ENCODE data around the gene MATCAP1.

MATCAP1 gene

GRCh38 chr16:67147437-67148140, 36.2 kb downstream of the MATCAP1 start:
- H3K18ac ChIP-seq (ENCODE audit: low read length) = no peak overlapping the region
- no peak overlapping the region for H3K4me3 ChIP-seq (ENCODE audit: low read length in 2 of 2)
- peaks cover 11 to 34% (median 13%) of the 10 kb centered on the region in 3 experiments for H3K27me3 ChIP-seq (ENCODE audit: control insufficient read depth in 3 of 3, insufficient read depth in 3 of 3, low read depth in 1 of 3, low read length in 3 of 3)
- no peak overlapping the region for H2BK12ac ChIP-seq (ENCODE audit: low read length)
- no peak overlapping the region for H2AFZ ChIP-seq (ENCODE audit: low read length)
- WGBS, 2 donors (ENCODE audit: extremely low coverage in 2 of 2, insufficient read length in 2 of 2, insufficient replicate concordance in 1 of 2) = no CpG with 5 or more reads among the region's 4 CpGs
- H2BK15ac ChIP-seq (ENCODE audit: low read length) = no peak overlapping the region
- peaks cover 0 to 7% of the 10 kb centered on the region in 2 donors for H3K9me3 ChIP-seq (replicated peaks in 1 of 2; ENCODE audit: control insufficient read depth in 2 of 2, insufficient read depth in 1 of 2, low read depth in 1 of 2, low read length in 2 of 2)
- no peak overlapping the region for H3K9ac ChIP-seq (ENCODE audit: low read depth, low read length, poor library complexity)
- H2AK5ac ChIP-seq (ENCODE audit: low read depth, low read length) = no peak overlapping the region
- no peaks in the 10 kb centered on the region for H3K79me1 ChIP-seq (ENCODE audit: low read depth, low read length)
- H4K91ac ChIP-seq (ENCODE audit: low read depth, low read length, poor library complexity) = no peak overlapping the region
- H3K14ac ChIP-seq (ENCODE audit: low read length) = no peak overlapping the region
- H2BK5ac ChIP-seq (ENCODE audit: low read length) = no peak overlapping the region
- peaks cover 37 to 60% of the 10 kb centered on the region in 2 donors for H3K36me3 ChIP-seq (replicated peaks in 1 of 2; ENCODE audit: control insufficient read depth in 2 of 2, insufficient read depth in 2 of 2, low read length in 2 of 2)
- H3K4me2 ChIP-seq (ENCODE audit: insufficient read depth, low read length, poor library complexity, severe bottlenecking) = no peak overlapping the region
- no peak overlapping the region for H3K27ac ChIP-seq (replicated peaks; ENCODE audit: low read length)
- no peak overlapping the region for H2BK120ac ChIP-seq (ENCODE audit: low read depth, low read length)
- no peak overlapping the region for H3K23ac ChIP-seq (ENCODE audit: low read depth, low read length, poor library complexity)
- no peak for DNase-seq (ENCODE audit: low spot score)
- no peak overlapping the region for H4K8ac ChIP-seq (ENCODE audit: low read depth, low read length)
- H3K4me1 ChIP-seq (ENCODE audit: control insufficient read depth in 2 of 2, insufficient read depth in 1 of 2, low read depth in 1 of 2, low read length in 2 of 2) = peaks cover 2% of the 10 kb centered on the region in 2 donors
- H3K4ac ChIP-seq (ENCODE audit: low read length) = no peak overlapping the region

GRCh38 chr16:67146523-67147357, 37.0 kb downstream of the MATCAP1 start:
- Histone ChIP-seq H4K91ac (ENCODE audit: low read depth, low read length, poor library complexity) (no peak overlapping the region), H2AK5ac (ENCODE audit: low read depth, low read length) (no peak overlapping the region), H3K4me2 (ENCODE audit: insufficient read depth, low read length, poor library complexity, severe bottlenecking) (no peak overlapping the region), H3K14ac (ENCODE audit: low read length) (no peak overlapping the region), H3K79me1 (ENCODE audit: low read depth, low read length) (no peaks in the 10 kb centered on the region), H3K23ac (ENCODE audit: low read depth, low read length, poor library complexity) (no peak overlapping the region), H3K27ac (replicated peaks; ENCODE audit: low read length) (no peak overlapping the region), H3K9ac (ENCODE audit: low read depth, low read length, poor library complexity) (peak overlapping the region; percentile 12), H2BK12ac (ENCODE audit: low read length) (no peak overlapping the region), H3K4me1 (ENCODE audit: control insufficient read depth in 2 of 2, insufficient read depth in 1 of 2, low read depth in 1 of 2, low read length in 2 of 2) (peaks cover 2% of the 10 kb centered on the region in 2 donors), H3K4ac (ENCODE audit: low read length) (no peak overlapping the region), H2BK5ac (ENCODE audit: low read length) (no peak overlapping the region), H3K9me3 (replicated peaks in 1 of 2; ENCODE audit: control insufficient read depth in 2 of 2, insufficient read depth in 1 of 2, low read depth in 1 of 2, low read length in 2 of 2) (peaks cover 0 to 7% of the 10 kb centered on the region in 2 donors), H2BK120ac (ENCODE audit: low read depth, low read length) (no peak overlapping the region), H4K8ac (ENCODE audit: low read depth, low read length) (no peak overlapping the region), H2BK15ac (ENCODE audit: low read length) (no peak overlapping the region), H3K18ac (ENCODE audit: low read length) (no peak overlapping the region), H3K4me3 (ENCODE audit: low read length in 2 of 2) (no peak overlapping the region), H3K27me3 (ENCODE audit: control insufficient read depth in 3 of 3, insufficient read depth in 3 of 3, low read depth in 1 of 3, low read length in 3 of 3) (peaks cover 7 to 28% (median 10%) of the 10 kb centered on the region in 3 experiments), H2AFZ (ENCODE audit: low read length) (no peak overlapping the region), H3K36me3 (replicated peaks in 1 of 2; ENCODE audit: control insufficient read depth in 2 of 2, insufficient read depth in 2 of 2, low read length in 2 of 2) (peaks cover 41 to 69% of the 10 kb centered on the region in 2 donors)
- no peak for DNase-seq (ENCODE audit: low spot score)
- no CpG with 5 or more reads among the region's 7 CpGs for WGBS, 2 donors (ENCODE audit: extremely low coverage in 2 of 2, insufficient read length in 2 of 2, insufficient replicate concordance in 1 of 2)

GRCh38 chr16:67145746-67146145, 38.0 kb downstream of the MATCAP1 start:
- DNase-seq (ENCODE audit: low spot score) = no peak
- WGBS, 2 donors (ENCODE audit: extremely low coverage in 2 of 2, insufficient read length in 2 of 2, insufficient replicate concordance in 1 of 2) = no CpG with 5 or more reads among the region's 2 CpGs
- Histone ChIP-seq H4K91ac (ENCODE audit: low read depth, low read length, poor library complexity) (no peak overlapping the region), H3K36me3 (replicated peaks in 1 of 2; ENCODE audit: control insufficient read depth in 2 of 2, insufficient read depth in 2 of 2, low read length in 2 of 2) (peaks cover 49 to 79% of the 10 kb centered on the region in 2 donors), H3K23ac (ENCODE audit: low read depth, low read length, poor library complexity) (no peak overlapping the region), H2BK120ac (ENCODE audit: low read depth, low read length) (no peak overlapping the region), H2BK12ac (ENCODE audit: low read length) (no peak overlapping the region), H3K4me2 (ENCODE audit: insufficient read depth, low read length, poor library complexity, severe bottlenecking) (no peak overlapping the region), H3K79me1 (ENCODE audit: low read depth, low read length) (no peaks in the 10 kb centered on the region), H4K8ac (ENCODE audit: low read depth, low read length) (no peak overlapping the region), H3K14ac (ENCODE audit: low read length) (no peak overlapping the region), H2BK15ac (ENCODE audit: low read length) (no peak overlapping the region), H3K9ac (ENCODE audit: low read depth, low read length, poor library complexity) (no peak overlapping the region), H2BK5ac (ENCODE audit: low read length) (no peak overlapping the region), H3K4ac (ENCODE audit: low read length) (no peak overlapping the region), H3K4me1 (ENCODE audit: control insufficient read depth in 2 of 2, insufficient read depth in 1 of 2, low read depth in 1 of 2, low read length in 2 of 2) (no peaks in the 10 kb centered on the region), H2AFZ (ENCODE audit: low read length) (no peak overlapping the region), H3K9me3 (replicated peaks in 1 of 2; ENCODE audit: control insufficient read depth in 2 of 2, insufficient read depth in 1 of 2, low read depth in 1 of 2, low read length in 2 of 2) (peaks cover 0 to 7% of the 10 kb centered on the region in 2 donors), H3K27me3 (ENCODE audit: control insufficient read depth in 3 of 3, insufficient read depth in 3 of 3, low read depth in 1 of 3, low read length in 3 of 3) (peaks cover 0 to 18% (median 4%) of the 10 kb centered on the region in 3 experiments), H3K4me3 (ENCODE audit: low read length in 2 of 2) (no peak overlapping the region), H3K27ac (replicated peaks; ENCODE audit: low read length) (no peak overlapping the region), H2AK5ac (ENCODE audit: low read depth, low read length) (no peak overlapping the region), H3K18ac (ENCODE audit: low read length) (no peak overlapping the region)

- Histone ChIP-seq H3K4ac (ENCODE audit: low read length) (no peak overlapping the region), H3K18ac (ENCODE audit: low read length) (no peak overlapping the region), H2AK5ac (ENCODE audit: low read depth, low read length) (no peak overlapping the region), H3K4me2 (ENCODE audit: insufficient read depth, low read length, poor library complexity, severe bottlenecking) (no peak overlapping the region), H4K91ac (ENCODE audit: low read depth, low read length, poor library complexity) (no peak overlapping the region), H3K27me3 (ENCODE audit: control insufficient read depth in 3 of 3, insufficient read depth in 3 of 3, low read depth in 1 of 3, low read length in 3 of 3) (peaks cover 0 to 10% (median 2%) of the 10 kb centered on the region in 3 experiments), H2BK5ac (ENCODE audit: low read length) (no peak overlapping the region), H2BK15ac (ENCODE audit: low read length) (no peak overlapping the region), H4K8ac (ENCODE audit: low read depth, low read length) (no peak overlapping the region), H3K4me1 (ENCODE audit: control insufficient read depth in 2 of 2, insufficient read depth in 1 of 2, low read depth in 1 of 2, low read length in 2 of 2) (no peaks in the 10 kb centered on the region), H2BK120ac (ENCODE audit: low read depth, low read length) (no peak overlapping the region), H3K27ac (replicated peaks; ENCODE audit: low read length) (no peak overlapping the region), H3K14ac (ENCODE audit: low read length) (no peak overlapping the region), H3K36me3 (replicated peaks in 1 of 2; ENCODE audit: control insufficient read depth in 2 of 2, insufficient read depth in 2 of 2, low read length in 2 of 2) (peaks cover 53 to 87% of the 10 kb centered on the region in 2 donors), H3K4me3 (ENCODE audit: low read length in 2 of 2) (no peak overlapping the region), H3K9ac (ENCODE audit: low read depth, low read length, poor library complexity) (no peak overlapping the region), H3K23ac (ENCODE audit: low read depth, low read length, poor library complexity) (no peak overlapping the region), H2BK12ac (ENCODE audit: low read length) (no peak overlapping the region), H2AFZ (ENCODE audit: low read length) (no peak overlapping the region), H3K9me3 (replicated peaks in 1 of 2; ENCODE audit: control insufficient read depth in 2 of 2, insufficient read depth in 1 of 2, low read depth in 1 of 2, low read length in 2 of 2) (peaks cover 0 to 7% of the 10 kb centered on the region in 2 donors), H3K79me1 (ENCODE audit: low read depth, low read length) (no peaks in the 10 kb centered on the region)
- DNase-seq (ENCODE audit: low spot score) = no peak
- WGBS, 2 donors (ENCODE audit: extremely low coverage in 2 of 2, insufficient read length in 2 of 2, insufficient replicate concordance in 1 of 2) = no CpG with 5 or more reads among the region's 2 CpGs
These were observed 38.8 kb downstream of the MATCAP1 start for GRCh38 chr16:67144943-67145342.
